Type B pancreatic cell (in vitro differentiated cells): Measurements from ENCODE around the gene TCEAL8. TPM values are rescaled to one million over a fixed set of nuclear protein-coding genes. Genes with fewer than 3 reads are reported as not detected.

Experiments
- DNase-seq: peaks from one replicate; pipeline ENCODE4 v3.0.0; 2021; ENCODE audit warnings: mixed read lengths; ENCODE audit not compliant: unreplicated experiment; ENCODE audit errors: extremely low spot score
- H3K27ac Mint-ChIP-seq: 2 replicates; pipeline ENCODE4 v1.8.0; 2021; ENCODE audit warnings: mild to moderate bottlenecking, mixed read lengths
- H3K27me3 Mint-ChIP-seq: 2 replicates; pipeline ENCODE4 v1.8.0; 2021; ENCODE audit warnings: mixed read lengths
- H3K36me3 Mint-ChIP-seq: 2 replicates; pipeline ENCODE4 v1.8.0; 2021; ENCODE audit warnings: mixed read lengths
- H3K4me1 Mint-ChIP-seq: one replicate; pipeline ENCODE4 v1.8.0; 2021; ENCODE audit warnings: mixed read lengths; ENCODE audit not compliant: unreplicated experiment
- H3K4me3 Mint-ChIP-seq: 2 replicates; pipeline ENCODE4 v1.8.0; 2021; ENCODE audit warnings: mild to moderate bottlenecking, mixed read lengths
- H3K9me3 Mint-ChIP-seq: 2 replicates; pipeline ENCODE4 v1.8.0; 2021; ENCODE audit warnings: mixed read lengths
- total RNA-seq: library from RNA; stranded (reverse); gene quantifications from 2 replicates; pipeline ENCODE4 v1.2.1, GENCODE V29; 2021; ENCODE audit warnings: low replicate concordance
- TF ChIP-seq, protein P1 (sequence below): fragments of 200-600 bp; sonication (generic); conservative IDR thresholded peaks from 2 replicates; pipeline ENCODE4 v1.5.0; 2021; ENCODE audit warnings: antibody characterized with exemption, mild to moderate bottlenecking

Gene TCEAL8
- total RNA-seq, 1 donor from 2014 or later, result 61.8 TPM

DNA sequence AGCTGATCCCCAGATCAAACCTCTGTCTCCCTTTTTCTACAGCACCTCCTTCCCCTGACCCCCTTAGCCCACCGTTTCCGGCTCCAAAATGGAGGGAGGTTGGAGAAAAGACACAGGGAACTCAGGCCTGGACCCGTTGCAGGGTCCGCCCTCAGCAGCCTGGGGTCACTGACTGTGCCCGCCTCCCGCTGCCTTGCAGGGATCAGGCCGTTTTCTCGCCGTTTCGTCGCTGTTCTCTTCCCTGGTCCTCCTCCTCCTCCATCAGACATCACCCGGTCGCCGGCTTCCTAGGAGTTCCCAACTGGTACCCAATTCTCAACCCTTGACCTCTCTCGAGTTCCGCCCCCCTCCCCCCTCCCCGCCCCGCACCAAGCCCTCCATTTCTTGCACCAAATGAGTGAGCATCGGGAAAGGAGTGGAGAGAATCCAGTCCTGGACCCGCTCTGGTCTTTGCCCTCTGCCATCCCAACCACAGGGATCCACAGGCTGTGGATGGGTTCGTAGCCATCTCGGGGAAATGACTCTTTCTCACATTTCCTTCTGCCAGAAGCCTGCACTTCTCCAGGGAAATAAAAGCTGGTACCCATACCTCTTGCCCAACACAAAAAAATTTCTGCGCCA, 21.1 kb upstream of the TCEAL8 start:
- no peaks in the 10 kb centered on the region for H3K4me1 Mint-ChIP-seq
- TF ChIP-seq, protein P1, sequence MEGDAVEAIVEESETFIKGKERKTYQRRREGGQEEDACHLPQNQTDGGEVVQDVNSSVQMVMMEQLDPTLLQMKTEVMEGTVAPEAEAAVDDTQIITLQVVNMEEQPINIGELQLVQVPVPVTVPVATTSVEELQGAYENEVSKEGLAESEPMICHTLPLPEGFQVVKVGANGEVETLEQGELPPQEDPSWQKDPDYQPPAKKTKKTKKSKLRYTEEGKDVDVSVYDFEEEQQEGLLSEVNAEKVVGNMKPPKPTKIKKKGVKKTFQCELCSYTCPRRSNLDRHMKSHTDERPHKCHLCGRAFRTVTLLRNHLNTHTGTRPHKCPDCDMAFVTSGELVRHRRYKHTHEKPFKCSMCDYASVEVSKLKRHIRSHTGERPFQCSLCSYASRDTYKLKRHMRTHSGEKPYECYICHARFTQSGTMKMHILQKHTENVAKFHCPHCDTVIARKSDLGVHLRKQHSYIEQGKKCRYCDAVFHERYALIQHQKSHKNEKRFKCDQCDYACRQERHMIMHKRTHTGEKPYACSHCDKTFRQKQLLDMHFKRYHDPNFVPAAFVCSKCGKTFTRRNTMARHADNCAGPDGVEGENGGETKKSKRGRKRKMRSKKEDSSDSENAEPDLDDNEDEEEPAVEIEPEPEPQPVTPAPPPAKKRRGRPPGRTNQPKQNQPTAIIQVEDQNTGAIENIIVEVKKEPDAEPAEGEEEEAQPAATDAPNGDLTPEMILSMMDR, result no peak
- H3K4me3 Mint-ChIP-seq, result no peak overlapping the region
- H3K9me3 Mint-ChIP-seq, result no peaks in the 10 kb centered on the region
- H3K27me3 Mint-ChIP-seq, result peaks cover 18% of the 10 kb centered on the region
- H3K27ac Mint-ChIP-seq, result no peak overlapping the region
- no peak for DNase-seq
- H3K36me3 Mint-ChIP-seq, result no peaks in the 10 kb centered on the region

DNA sequence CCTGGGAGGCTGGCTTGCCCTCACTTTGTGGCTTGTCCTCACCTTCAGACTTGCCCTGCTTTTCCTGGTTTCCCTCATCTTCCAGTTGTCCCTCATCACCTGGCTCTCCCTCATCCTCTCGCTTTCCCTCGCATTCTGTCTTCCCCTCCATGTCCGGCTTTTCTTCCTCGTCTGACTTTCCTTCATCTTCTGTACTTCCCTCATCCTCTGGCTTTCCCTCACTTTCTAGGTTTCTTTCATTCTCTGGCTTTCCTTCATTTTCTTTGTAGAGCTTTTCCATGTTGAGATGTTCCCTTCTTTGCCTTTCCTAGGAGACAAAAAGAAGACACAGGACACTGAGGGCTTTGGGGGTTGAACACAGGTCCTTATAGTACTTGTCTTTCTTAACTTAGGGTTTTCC, 19.3 kb upstream of the TCEAL8 start:
- Mint-ChIP-seq H3K27ac (no peak overlapping the region), H3K36me3 (no peaks in the 10 kb centered on the region), H3K27me3 (peaks cover 18% of the 10 kb centered on the region), H3K4me3 (no peak overlapping the region), H3K4me1 (no peaks in the 10 kb centered on the region), H3K9me3 (no peaks in the 10 kb centered on the region)
- no peak for DNase-seq
- TF ChIP-seq, protein P1, result no peak

DNA sequence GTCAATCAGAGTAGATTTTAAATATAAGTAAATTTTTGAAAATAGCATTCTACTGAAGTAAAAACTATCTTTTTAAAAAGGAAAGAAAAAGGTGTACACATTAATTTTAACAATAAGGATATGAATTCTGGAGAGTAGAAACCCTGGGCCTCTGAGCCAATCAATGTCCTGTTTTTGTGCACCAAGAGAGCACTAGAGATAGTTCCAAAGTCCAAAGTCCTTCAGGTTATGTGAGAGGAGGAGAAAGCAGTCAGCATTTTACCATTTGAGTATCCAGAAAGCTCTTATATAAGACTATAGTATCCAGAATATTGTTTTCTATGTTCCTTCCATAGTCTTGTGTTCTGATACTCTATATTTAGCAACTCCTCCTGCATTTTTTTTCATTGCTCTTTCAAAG, 3.3 kb upstream of the TCEAL8 start:
- H3K9me3 Mint-ChIP-seq, result no peaks in the 10 kb centered on the region
- TF ChIP-seq, protein P1, result no peak
- H3K27me3 Mint-ChIP-seq, result no peaks in the 10 kb centered on the region
- H3K4me1 Mint-ChIP-seq, result peaks cover 8% of the 10 kb centered on the region
- H3K4me3 Mint-ChIP-seq, result no peak overlapping the region
- DNase-seq, result no peak
- peaks cover 12% of the 10 kb centered on the region for H3K36me3 Mint-ChIP-seq
- no peak overlapping the region for H3K27ac Mint-ChIP-seq

DNA sequence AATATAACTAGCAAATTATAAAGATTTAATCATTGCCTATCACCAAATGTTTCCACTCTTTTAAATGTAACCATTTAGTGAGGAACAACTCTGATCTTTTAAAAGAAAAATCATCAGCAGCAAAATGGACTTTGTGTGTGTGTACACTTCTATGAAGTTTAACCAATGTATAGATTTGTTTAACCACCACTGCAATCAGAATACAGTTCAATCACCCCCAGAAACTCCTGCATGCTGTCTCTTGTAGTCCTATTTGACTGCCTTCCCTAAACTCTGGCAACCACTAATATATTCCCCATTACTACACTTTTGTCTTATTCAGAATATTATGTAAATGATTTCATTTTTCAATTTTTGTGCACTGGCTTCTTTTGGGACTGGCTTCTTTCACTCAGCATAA, 1.7 kb upstream of the TCEAL8 start:
- Mint-ChIP-seq H3K27me3 (no peaks in the 10 kb centered on the region), H3K36me3 (peaks cover 17% of the 10 kb centered on the region), H3K27ac (no peak overlapping the region), H3K4me1 (peaks cover 14% of the 10 kb centered on the region), H3K4me3 (no peak overlapping the region), H3K9me3 (no peaks in the 10 kb centered on the region)
- DNase-seq, result no peak
- TF ChIP-seq, protein P1, result no peak

DNA sequence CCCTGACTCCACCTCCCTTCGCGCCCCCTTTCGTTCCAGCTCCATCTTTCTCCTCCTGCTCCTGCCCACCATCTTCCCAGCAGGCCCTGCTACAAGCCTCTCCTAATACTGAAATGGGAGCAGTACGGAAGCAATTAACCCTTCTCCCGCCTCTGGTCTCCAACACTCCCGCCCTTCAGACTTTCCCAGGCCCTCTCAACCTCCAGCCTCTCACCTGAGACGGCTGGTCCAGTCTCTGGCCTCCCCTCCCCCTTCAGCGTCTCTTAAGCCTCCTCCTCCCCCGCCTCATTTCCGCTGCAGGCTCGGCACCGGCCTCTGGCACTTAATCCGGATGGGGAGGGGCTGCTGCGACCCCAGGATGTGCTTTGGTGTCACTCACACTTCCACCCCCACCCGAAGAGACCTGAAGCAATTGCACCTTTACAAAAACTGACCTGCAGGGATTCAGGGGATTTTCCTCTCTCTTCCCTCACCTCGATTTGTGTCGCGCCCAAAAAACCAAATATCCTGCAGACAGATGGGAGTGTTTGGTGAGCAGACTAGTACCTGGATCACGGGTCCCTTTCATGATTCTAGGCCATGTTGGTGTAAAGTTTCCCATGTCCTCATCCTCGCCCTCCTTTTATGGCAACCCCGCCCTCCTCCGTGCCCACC, 657 bp downstream of the TCEAL8 start:
- Mint-ChIP-seq H3K9me3 (no peaks in the 10 kb centered on the region), H3K4me1 (peaks cover 14% of the 10 kb centered on the region)
- DNase-seq, result no peak

More for the DNA sequence above, 657 bp downstream of the TCEAL8 start:
- TF ChIP-seq, protein P1, result no peak
- no peaks in the 10 kb centered on the region for H3K27me3 Mint-ChIP-seq
- peak overlapping the region; percentile 95 for H3K4me3 Mint-ChIP-seq
- peak overlapping the region; percentile 97 for H3K27ac Mint-ChIP-seq
- peaks cover 17% of the 10 kb centered on the region for H3K36me3 Mint-ChIP-seq
